Muscle of back (tissue), 11 donors: ENCODE measurements around the gene CRYBA1. TPM values are rescaled to one million over a fixed set of nuclear protein-coding genes. Genes with fewer than 3 reads are reported as not detected.
A peak's percentile ranks its signal among the peaks of the same experiment; 100 is the strongest.
"Not testable (repeated sequence)": the region's sequence is repeated elsewhere in the genome, so short reads cannot be mapped to it uniquely, and the experiment has no call there.

Experiments
- DNase-seq, 3 donors: peaks; one replicate each; pipeline versions ENCODE4 v3.0.0 to v3.0.0-alpha.2; 2013
- polyA plus RNA-seq, 10 donors: library from polyadenylated mRNA; unstranded; fragments of 120-200 nt; gene quantifications; one replicate each; pipeline ENCODE4 v1.2.1, GENCODE V29; 2013; ENCODE audit not compliant: insufficient read length in 10 of 10

Gene CRYBA1
- polyA plus RNA-seq, 10 donors = not detected

- DNase-seq = no peak
These were observed 9.1 kb upstream of the CRYBA1 start for GRCh38 chr17:29237476-29238132.

DNA sequence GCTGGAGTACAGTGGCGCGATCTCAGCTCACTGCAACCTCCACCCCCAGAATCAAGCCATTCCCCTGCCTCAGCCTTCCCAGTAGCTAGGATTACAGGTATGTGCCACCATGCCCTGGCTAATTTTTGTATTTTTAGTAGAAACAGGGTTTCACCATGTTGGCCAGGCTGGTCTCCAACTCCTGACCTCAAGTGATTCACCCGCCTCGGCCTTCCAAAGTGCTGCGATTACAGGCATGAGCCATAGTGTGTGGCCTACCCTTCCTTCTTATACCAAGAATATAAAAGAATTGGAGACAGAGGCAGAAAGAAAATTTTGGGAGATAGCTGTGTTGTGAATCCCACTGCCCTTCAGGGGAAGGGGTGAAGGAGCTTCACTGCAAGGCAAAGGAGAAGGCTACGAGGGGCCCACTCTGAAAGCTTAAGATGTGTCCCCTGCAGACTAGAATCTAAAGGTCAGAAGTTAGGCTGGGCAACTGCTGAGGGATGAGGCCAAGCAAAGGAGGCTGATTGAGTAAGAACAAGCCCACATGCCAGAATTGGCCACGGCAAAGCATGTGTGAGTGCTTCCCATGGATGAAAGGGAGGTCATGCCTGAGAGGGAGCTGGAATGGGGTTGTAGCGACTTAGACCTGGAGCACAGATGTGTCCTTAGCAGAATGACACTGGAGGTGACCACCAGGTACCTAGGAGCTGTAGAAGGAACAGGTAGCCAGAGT, 8.4 kb upstream of the CRYBA1 start:
- no peak for DNase-seq

- DNase-seq = no peak
These were observed 6.2 kb upstream of the CRYBA1 start for GRCh38 chr17:29240477-29240876.

DNA sequence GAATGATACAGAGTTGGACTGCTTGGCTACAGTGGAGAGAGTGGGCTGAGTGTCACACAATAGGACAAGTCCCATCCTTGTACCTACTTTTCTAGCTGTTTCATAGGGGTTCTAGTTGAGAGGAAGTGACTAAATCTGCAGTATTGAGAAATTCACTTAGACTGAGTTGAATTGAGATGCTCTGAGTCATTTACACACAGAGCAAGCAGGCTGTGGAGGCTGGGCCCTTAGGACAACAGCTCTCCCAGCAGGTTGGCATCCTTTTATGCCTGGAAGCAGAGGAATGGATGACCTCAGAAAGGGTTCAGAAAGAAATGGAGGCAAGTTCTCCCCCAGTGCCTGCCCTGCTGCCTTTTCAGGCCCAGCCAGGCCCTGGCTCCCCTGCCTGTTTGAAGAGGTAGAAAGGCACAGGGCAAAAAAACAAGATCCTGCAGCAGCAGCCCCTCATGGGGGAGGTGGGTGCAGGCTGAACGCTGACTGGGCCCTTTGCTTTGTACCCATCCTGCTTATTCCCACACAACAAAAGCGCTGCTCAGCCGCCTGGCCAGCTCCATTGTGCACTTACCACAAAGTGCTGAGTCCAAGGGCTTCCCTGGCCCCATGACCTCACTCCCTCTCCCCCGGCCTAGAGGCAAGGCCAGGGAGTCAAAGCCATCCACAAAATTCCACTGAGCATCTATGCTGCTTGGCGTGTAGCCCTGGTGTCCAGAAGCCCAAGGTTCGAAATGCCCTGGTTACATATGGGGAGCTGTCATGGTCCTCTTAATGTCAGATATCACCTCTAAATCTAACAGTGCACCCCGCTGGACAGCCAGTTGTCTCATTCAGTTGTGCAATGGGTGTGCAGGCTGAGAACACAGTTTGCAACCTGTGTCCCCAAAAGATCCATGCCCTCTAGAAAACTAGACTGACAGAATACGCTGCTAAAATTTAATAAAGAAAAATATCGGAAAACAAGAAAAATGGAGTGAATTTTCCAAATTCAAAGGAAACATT, 5.4 kb upstream of the CRYBA1 start:
- DNase-seq = peak in 1 of 3 donors; percentile 89

DNA sequence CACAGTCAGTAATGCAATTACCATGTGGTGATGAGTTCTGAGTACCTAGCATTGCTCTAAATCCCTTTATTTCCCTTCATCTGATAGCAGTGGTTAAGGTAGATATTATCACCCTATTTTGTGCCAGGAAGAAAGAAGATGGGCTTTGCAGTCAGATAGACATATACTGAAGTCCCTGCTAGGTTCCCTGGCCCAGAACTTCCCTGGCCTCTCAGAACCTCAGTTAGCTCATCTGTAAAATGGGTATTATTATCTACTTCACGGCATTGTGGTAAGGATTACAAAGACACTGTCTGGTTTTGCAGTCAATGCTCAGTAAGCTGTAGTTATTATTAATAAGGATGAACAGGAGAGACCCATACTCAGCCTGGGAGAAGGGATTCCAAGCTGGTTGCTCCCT, 4.6 kb upstream of the CRYBA1 start:
- DNase-seq = no peak

DNA sequence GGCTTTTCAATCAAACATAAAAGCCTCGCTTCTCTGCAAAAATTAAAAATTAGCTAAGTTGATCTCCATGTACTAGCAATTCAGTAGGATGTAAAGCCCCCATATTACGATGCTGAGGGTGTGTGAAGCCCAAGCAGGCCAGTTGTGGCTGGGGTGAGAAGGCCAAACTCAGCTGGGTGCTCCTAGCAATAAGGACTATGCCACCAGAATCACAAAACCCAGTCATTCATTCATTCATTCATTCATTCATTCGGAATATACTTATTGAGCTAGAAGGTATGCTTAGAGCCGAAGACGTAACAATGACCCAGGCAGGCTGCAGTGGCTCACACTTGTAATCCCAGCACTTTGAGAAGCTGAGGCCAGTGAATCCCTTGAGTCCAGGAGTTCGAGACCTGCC, 3.9 kb upstream of the CRYBA1 start:
- no peak for DNase-seq

DNA sequence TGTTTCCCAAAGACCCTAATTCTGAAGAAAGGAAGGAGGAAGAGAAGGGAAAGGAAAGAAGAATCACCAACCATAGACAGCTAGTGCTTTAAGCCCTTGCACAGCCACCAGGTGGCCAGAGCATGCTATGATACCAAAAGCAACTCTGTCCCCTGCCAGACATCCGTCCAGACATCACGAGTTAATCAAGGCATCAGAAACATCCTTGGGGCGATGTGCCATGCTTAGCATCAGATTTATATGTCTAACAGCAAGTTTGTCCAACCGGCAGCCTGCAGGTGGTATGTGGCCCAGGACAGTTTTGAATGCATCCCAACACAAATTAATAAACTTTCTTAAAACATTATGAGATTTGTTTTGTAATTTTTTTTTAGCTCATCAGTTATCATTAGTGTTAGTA, 2.9 kb upstream of the CRYBA1 start:
- DNase-seq = no peak

- DNase-seq = no peak
These were observed 1.3 kb upstream of the CRYBA1 start for GRCh38 chr17:29245401-29245800.

DNA sequence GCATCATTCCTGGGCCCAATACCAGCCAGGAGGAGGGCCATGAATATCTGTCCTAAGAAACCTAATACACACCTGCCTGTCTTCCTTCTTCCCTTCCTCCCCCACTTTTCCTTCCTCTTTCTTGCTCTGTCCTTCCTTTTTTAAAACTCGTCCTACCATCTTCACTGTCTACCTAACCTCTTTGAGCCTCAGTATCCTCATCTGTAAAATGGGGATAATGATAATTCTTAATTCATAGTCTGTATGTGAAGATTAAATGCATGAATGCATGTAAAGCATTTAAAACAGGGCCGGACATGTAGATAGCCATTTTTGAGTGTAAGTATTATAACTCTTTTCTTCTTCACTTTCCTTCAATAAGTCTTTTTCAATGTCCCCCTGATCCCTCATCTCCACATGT, 560 bp downstream of the CRYBA1 start:
- DNase-seq = no peak

DNA sequence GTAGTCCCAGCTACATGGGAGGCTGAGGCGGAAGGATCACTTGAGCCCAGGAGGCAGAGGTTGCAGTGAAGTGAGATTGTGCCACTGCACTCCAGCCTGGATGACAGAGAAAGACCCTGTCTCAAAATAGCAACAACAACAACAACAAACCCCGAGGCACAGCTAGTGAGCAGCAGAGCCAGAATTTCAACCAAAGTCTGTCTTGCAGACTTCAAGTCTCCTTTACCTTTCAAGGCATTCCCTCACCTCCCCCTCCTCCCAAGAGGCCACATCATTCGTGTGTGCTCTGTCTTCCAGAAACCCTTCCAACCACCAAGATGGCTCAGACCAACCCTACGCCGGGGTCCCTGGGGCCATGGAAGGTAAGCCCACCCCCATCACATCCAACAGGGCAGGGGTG, 2.2 kb downstream of the CRYBA1 start:
- DNase-seq = no peak

DNA sequence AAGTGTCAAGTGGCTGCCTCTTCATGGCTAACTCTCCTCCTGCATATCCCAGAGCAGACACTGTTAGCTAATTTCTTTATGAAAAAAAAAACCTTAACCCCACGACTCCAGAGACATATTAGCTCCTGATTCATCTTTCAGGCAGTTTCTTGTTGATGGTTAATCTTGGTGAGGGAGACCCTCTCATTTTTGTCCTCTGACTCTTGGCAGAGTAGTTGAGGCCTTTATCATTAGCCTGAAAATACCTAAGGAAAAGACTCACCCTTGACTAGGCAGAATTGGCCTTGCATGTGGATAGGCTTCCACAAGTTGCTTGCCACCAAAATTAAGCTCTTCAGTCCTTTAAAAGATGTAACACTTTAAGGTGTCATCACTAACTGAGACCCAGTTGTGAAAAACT, 4.0 kb downstream of the CRYBA1 start:
- DNase-seq = peak in 1 of 3 donors; percentile 79

GRCh38 chr17:29251184-29251583, 4.5 kb downstream of the CRYBA1 start:
- DNase-seq = no peak

DNA sequence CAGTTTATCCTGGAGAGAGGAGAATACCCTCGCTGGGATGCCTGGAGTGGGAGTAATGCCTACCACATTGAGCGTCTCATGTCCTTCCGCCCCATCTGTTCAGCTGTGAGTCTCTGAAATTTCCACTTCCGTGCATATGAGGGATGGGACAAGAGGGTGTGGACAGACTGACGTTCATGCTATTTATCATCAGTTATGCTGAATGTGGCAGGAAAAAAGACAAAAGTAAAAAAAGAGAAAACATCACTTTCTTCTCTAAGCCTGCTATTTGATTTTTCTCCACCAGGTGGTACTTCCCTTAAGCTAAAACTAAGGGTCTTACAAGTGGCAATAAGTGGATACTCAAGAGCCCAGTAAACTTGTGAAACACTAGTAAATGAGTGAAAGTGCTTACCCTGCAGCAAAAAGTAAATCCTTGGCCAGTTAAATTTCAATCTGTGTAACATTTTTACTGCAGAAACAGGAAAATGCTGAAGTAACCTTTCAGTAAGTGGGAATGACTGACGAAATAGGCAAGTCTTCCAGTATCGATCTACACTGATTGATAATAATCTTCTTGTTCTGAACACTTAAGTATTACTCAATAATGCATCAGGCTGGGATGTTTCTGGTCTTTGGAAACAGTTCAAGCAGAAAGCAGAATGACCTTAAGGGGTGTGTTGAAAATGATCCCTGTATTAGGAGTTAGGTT, 5.6 kb downstream of the CRYBA1 start:
- peak in 1 of 3 donors; percentile 26 for DNase-seq

DNA sequence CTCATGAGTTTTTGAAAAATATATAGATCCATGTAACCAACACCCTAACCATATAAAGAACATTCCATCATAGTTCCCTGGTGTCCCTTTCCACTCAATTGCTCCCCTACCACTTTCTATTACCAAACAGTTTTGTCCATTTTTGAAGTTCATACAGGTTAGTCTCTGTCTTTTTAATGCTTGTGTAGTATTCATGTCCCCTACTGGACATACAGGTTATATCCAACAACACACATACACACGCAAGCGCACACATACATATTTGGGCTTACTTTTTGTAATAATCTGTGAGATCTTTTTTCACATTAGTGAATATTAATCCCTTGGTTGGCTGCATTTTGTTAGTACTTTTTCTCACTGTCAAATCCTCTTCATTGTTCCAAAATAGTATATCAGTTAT, 6.4 kb downstream of the CRYBA1 start:
- no peak for DNase-seq

DNA sequence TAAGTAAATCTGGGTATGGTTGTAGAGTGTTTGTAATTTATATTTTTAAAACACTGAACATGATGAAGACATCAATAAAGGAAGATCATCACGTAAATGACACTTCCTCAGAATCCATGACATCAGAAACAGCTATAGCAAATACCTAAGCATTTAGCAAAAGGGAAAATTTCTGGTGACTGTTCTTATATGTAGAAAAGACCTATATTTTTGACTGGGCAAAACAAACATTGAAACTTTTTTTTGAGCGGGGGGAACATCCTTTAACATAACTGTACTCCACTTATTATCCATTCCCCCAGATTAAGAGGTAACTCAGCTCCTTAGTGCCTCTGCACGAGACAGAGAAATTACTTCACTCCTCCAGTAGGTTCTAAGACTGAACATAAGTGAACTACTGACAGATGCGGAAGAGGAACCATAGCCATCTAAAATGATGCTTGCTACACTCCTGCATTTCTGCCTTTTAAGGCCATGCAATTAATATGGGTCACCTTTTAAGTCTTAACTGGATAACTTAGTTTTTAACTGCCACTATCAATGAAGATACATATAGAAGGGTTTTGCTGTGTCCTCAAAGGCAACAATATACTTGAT, 9.4 kb downstream of the CRYBA1 start:
- no peak for DNase-seq

DNA sequence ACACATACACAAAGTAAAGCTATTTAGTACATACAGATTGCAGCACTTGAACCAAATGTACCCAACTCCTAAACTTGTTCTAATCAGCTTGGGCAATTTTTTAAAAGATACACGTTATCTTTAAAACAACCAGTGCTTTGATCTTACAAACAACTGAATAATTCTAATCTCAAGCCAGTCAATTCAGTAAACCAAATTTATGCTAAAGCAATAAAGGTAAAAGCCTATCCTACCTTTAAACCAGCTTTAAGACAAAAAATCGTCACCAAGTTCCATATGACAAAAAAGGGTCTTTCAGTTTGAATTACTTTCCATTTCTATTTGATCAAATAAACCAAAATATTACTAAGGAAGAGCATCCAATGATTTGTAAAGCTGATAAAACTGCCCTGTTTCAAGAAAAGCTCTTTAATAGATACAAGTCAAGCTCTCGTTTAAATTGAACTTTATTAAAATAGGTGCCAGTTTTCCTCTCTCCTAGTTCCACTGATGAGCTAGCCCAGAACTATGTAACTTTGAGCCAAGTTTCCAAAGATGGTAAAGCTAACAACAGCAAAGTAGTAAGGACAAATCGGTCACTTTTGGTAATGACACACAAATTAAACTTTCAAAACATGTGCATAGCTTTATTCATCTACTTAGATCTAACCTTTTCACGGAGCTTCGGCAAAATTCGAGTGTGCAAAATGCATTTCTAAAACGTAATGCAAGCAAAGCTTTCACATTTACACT, 10.2 kb downstream of the CRYBA1 start:
- DNase-seq = no peak

DNA sequence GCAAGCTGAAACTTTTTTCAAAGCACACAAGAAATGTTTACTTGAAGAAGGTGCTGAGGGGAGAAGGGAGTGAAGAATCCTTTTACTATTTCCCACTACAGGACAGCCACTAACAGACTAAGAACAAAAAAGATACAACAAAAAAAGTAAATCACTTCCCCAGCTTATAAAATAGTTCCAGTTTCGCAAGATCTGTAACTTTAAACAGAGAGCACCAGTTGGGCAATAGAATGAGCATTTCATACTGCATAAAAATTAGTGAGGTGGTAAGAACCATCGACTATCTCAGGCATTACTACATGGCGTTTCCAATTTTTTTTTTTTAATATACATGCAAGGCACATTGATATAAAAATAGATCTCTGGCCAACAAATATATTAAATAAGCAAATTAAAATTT, 11.1 kb downstream of the CRYBA1 start:
- no peak for DNase-seq

DNA sequence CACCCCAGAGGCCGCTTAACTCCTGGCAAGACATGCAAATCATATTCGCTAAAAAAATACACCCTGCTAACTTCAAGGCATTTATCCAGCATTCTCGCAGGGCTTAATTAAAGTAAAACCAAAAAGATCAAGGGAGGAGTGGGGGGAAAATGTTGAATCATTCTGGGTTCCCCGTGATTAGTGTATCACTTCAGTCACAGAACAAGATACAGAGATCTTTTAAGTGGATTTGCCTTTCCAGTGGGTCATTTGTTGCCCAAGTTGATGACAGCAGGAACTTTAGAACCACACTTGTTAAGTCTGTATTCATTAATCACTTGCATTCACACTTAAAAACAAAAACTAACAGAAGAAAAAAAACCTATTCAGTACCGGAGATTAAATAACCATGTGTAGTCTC, 17.3 kb downstream of the CRYBA1 start:
- DNase-seq = no peak

DNA sequence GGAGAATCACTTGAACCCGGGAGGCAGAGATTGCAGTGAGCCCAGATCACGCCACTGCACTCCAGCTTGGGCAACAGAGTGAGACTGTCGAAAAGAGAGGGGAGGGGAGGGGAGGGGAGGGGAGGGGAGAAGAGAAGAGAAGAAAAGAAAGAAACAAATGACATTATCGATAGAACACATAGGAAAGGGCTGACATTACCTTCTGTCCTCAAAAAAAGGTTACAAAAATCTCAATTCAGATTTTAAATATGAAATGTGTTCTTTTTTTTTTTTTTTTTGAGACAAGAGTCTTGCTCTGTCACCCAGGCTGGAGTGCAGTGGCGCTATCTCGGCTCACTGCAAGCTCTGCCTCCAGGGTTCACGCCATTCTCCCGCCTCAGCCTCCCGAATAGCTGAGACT, 25.3 kb downstream of the CRYBA1 start:
- not testable (repeated sequence) for DNase-seq

GRCh38 chr17:29273924-29274323, 27.3 kb downstream of the CRYBA1 start:
- no peak for DNase-seq

DNA sequence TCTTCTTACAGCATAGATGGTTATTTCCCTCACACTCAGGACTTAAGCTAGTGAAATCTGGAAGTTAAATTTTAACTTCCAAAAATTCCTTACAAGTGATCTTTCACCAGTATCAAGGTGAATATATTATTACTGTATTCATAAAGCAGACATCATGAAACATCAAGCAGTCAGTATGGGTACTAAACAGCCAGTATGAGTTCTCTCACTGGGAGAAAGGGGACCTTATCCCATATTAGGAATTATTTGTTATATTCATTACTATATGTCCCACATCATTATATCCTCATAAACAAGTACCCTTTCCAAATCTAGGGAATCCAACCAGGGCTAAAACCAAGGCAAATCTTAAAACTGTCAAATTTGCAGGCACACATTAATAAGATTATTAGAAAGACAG, 32.0 kb downstream of the CRYBA1 start:
- DNase-seq = no peak
